MM.1S (cell line): Measurements from ENCODE around the gene MMP1.

Experiments used
- EZH2phosphoT487 ChIP-seq: fragments of 300-600 bp; sonication (generic); IDR thresholded peaks from 2 replicates; pipeline ENCODE4 v1.6.1; 2018; ENCODE audit warnings: antibody characterized with exemption, low read length
- TF ChIP-seq, protein P1 (sequence below): fragments of 300-600 bp; sonication (generic); IDR thresholded peaks from 2 replicates; pipeline ENCODE4 v1.5.1; 2016; ENCODE audit warnings: antibody characterized with exemption, low read length, mixed read lengths

DNA sequence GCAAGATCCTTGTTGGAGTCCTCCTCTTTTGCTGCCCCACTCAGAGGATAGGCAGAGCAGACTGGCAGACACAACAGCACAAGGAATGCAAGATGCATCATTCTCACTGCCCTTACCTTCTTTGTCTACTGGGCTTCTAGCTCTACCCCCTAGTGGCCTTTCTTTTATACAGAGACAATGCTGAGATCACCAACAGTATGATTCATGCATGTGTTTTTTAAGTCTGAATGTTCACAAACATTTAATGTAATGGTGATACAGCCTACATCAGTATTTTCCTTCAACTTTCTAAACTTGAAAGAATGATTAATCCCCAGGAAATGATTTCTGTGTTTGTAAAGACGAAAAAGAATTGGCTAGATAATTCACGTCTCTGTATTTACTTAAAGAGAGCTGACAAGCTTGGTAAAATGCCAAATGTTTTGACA is 17.5 kb downstream of the MMP1 start, which contains the start of gene MMP10:
- TF ChIP-seq, protein P1, sequence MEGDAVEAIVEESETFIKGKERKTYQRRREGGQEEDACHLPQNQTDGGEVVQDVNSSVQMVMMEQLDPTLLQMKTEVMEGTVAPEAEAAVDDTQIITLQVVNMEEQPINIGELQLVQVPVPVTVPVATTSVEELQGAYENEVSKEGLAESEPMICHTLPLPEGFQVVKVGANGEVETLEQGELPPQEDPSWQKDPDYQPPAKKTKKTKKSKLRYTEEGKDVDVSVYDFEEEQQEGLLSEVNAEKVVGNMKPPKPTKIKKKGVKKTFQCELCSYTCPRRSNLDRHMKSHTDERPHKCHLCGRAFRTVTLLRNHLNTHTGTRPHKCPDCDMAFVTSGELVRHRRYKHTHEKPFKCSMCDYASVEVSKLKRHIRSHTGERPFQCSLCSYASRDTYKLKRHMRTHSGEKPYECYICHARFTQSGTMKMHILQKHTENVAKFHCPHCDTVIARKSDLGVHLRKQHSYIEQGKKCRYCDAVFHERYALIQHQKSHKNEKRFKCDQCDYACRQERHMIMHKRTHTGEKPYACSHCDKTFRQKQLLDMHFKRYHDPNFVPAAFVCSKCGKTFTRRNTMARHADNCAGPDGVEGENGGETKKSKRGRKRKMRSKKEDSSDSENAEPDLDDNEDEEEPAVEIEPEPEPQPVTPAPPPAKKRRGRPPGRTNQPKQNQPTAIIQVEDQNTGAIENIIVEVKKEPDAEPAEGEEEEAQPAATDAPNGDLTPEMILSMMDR: peak; percentile 26
- no peak for TF ChIP-seq EZH2phosphoT487
